GM12891 (cell line): ENCODE measurements around the gene IL22.

ENCODE experiments used
- PAX5 ChIP-seq: IDR thresholded peaks from 2 replicates; pipeline ENCODE4 v1.6.1; 2011; ENCODE audit warnings: low read length, moderate library complexity, mild to moderate bottlenecking; ENCODE audit not compliant: insufficient read depth, severe bottlenecking
- POLR2A ChIP-seq: IDR thresholded peaks from 2 replicates; pipeline ENCODE4 v1.6.1; 2011; ENCODE audit warnings: low read depth, low read length, control low read depth
- POLR2AphosphoS5 ChIP-seq: IDR thresholded peaks from 2 replicates; pipeline ENCODE4 v1.6.1; 2011; ENCODE audit warnings: low read depth, low read length, control low read depth
- SPI1 ChIP-seq: IDR thresholded peaks from 2 replicates; pipeline ENCODE4 v1.6.1; 2011; ENCODE audit warnings: low read depth, low read length, control low read depth
- TAF1 ChIP-seq: IDR thresholded peaks from 2 replicates; pipeline ENCODE4 v1.6.1; 2011; ENCODE audit warnings: low read depth, low read length, control low read depth

DNA sequence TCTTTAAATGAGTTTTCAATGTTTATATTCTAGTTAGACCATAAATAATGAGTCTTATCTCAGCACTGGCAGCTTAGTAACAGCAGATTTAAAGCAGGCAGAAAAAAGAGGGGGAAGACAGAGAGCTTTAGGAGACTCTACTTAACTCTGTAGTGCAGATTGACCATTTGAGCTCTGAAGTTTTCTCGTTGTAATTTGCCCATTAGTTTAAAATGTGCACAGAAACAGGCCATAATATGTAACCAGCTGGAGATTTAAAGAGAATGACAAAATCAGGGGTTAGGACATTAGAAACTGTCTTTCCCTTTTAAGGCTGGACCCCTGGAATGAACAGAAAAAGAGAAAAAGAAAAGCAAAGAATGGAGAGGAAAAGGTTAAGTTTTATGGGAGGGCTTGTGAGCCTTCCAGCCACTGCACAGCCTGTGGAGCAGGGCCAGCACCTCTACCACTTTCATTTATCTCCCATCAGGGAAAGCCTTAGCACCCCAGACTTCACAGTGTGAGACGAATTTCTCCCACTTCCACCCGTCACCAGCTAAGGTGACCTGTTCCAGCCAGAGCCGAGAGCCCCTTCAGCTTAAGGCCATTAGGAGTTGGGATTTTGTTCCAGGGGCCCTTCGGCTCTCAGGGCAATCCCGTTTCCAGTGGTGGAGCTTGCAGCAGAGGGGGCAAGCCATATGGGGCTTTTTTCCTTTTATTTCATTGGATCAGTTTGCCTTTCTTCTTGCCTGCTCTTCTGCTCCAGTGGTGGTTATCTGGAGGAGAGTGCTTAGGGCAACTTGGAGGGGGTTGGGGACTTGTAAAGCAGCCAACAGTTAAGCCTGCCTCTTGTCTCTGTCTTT lies 8.0 kb downstream of the IL22 start:
- TF ChIP-seq POLR2A (no peak), POLR2AphosphoS5 (no peak), SPI1 (no peak), TAF1 (no peak), PAX5 (no peak)
